ENCODE data around the gene RNF5. TPM values are rescaled to one million over a fixed set of nuclear protein-coding genes. Genes with fewer than 3 reads are reported as not detected.

The RNF5 gene
- total and polyA plus RNA-seq, 9 of the 15 experiments (the other 6 are each of a cell fraction or from before 2014, with no cell fraction given), result 62.2 to 245 (median 129) TPM

- TF ChIP-seq AFF4 (CRISPR knock-in tag; IDR thresholded peaks at IDR 0.05) (no peak), BRD4 (IDR thresholded peaks at IDR 0.05) (0 out of 2 replicates have a peak, but pooled peaks have one; percentile 35), BACH1 (tag; IDR thresholded peaks at IDR 0.05) (0 out of 2 replicates have a peak, but pooled peaks have one; percentile 31), NFE2 (IDR thresholded peaks at IDR 0.05; ENCODE audit: low read depth) (peak; percentile 80), HNRNPLL (IDR thresholded peaks at IDR 0.05; ENCODE audit: low read depth, low read length, poor library complexity, severe bottlenecking) (peak; percentile 8), VEZF1 (CRISPR knock-in tag; IDR thresholded peaks at IDR 0.05) (peak; percentile 38; the same call in 1 of the 2 replicates), NKRF (IDR thresholded peaks at IDR 0.05; ENCODE audit: borderline replicate concordance) (no peak), TAF9B (IDR thresholded peaks at IDR 0.05; ENCODE audit: partially characterized antibody) (no peak), E2F8 (IDR thresholded peaks at IDR 0.05; ENCODE audit: low read depth, partially characterized antibody) (peak; percentile 21), HDAC3 (IDR thresholded peaks at IDR 0.05; ENCODE audit: borderline replicate concordance, partially characterized antibody) (peak; percentile 18), ID3 (CRISPR knock-in tag; IDR thresholded peaks at IDR 0.05) (no peak), ID3 (tag; IDR thresholded peaks at IDR 0.05) (0 out of 2 replicates have a peak, but pooled peaks have one; percentile 18), TEAD1 (CRISPR knock-in tag; IDR thresholded peaks at IDR 0.05) (0 out of 4 replicates have a peak, but pooled peaks of 1 of the 2 experiments have one; percentile 0), KDM1A (IDR thresholded peaks at IDR 0.05) (peak; percentile 21; a peak in 1 of 4 replicates), DPF2 (IDR thresholded peaks at IDR 0.05) (peak; percentile 66)
These were observed 25.2 kb upstream of the RNF5 start (continued) for GRCh38 chr6:32152769-32153563.

Measured in K562 (cell line).